ENCODE results near the gene NFS1.

The NFS1 gene

DNA sequence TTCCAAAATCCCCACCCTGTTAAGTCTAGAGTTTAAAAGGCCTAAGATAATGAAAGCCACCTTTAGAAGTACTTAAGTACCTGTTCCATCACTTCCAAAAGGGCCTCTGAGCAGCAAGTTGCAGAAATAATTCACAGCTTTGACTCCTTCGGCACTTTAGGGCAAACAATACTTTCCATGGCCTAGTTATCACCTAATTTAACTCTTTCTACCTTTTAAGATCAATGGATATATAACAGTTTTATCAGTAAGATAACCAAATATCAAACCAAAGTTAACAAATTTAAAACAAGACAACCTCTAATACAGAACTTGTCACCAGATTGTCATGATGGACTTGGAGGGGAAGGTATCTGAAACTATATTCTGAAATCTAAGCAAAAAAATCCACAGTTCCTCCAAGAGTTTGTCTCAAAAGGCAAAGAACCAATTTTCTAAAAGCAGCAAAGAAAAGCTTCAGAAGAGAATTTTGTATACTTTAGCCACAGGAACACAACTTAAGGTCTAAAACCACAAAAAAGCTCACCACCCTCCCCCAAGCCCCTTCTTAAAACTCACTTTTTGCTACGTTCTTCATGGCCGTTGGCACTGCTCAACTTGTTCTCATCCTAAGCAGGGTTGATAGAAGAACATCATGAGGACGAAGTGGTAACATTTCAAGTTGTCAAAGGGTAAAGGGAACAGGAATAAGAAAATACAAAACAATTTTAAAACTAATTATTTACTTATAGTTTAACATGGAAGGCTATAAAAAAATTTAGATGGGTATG lies 39.4 kb upstream of the NFS1 start:
- no peak overlapping the region for H3K9ac ChIP-seq (ENCODE audit: low read length)
- H3K36me3 ChIP-seq (ENCODE audit: insufficient read depth, low read length): peaks cover 80% of the 10 kb centered on the region
- H3K27ac ChIP-seq (ENCODE audit: low read depth, low read length, poor library complexity, severe bottlenecking): no peak overlapping the region
- peaks cover 44% of the 10 kb centered on the region for H3K4me1 ChIP-seq (ENCODE audit: insufficient read depth, low read length, severe bottlenecking)
- peaks cover 13% of the 10 kb centered on the region; the same call in 1 of the 2 replicates for H4K20me1 ChIP-seq (ENCODE audit: insufficient read depth, low read length)
- no peak overlapping the region for H3K4me3 ChIP-seq (ENCODE audit: low read depth, low read length, poor library complexity, severe bottlenecking)
- H3K79me2 ChIP-seq (ENCODE audit: insufficient read depth, low read length): peaks cover 76% of the 10 kb centered on the region
- H2AFZ ChIP-seq (ENCODE audit: low read length): no peak overlapping the region
- no peak for TF ChIP-seq EZH2 (IDR thresholded peaks at IDR 0.05; ENCODE audit: borderline replicate concordance, low read length)
- TF ChIP-seq CTCF (IDR thresholded peaks at IDR 0.05; ENCODE audit: low read length): no peak
- H3K9me2 ChIP-seq (ENCODE audit: low read depth, low read length): no peaks in the 10 kb centered on the region
- no peaks in the 10 kb centered on the region for H3F3A ChIP-seq (ENCODE audit: insufficient read depth, low read length)
- no peaks in the 10 kb centered on the region for H3K9me3 ChIP-seq (ENCODE audit: low read length)
- H3K4me2 ChIP-seq (ENCODE audit: low read length): no peak overlapping the region
- H3K27me3 ChIP-seq (ENCODE audit: insufficient read depth, low read length): no peaks in the 10 kb centered on the region

- H2AFZ ChIP-seq (ENCODE audit: low read length): no peak overlapping the region
- no peak overlapping the region for H3K4me2 ChIP-seq (ENCODE audit: low read length)
- H3K79me2 ChIP-seq (ENCODE audit: insufficient read depth, low read length): peaks cover 81% of the 10 kb centered on the region
- peaks cover 87% of the 10 kb centered on the region for H3K36me3 ChIP-seq (ENCODE audit: insufficient read depth, low read length)
- H3K9ac ChIP-seq (ENCODE audit: low read length): no peak overlapping the region
- TF ChIP-seq CTCF (IDR thresholded peaks at IDR 0.05; ENCODE audit: low read length) (no peak), EZH2 (IDR thresholded peaks at IDR 0.05; ENCODE audit: borderline replicate concordance, low read length) (no peak)
- no peak overlapping the region for H3K27ac ChIP-seq (ENCODE audit: low read depth, low read length, poor library complexity, severe bottlenecking)
- H3K9me2 ChIP-seq (ENCODE audit: low read depth, low read length): no peaks in the 10 kb centered on the region
- no peaks in the 10 kb centered on the region for H3K9me3 ChIP-seq (ENCODE audit: low read length)
- H3K27me3 ChIP-seq (ENCODE audit: insufficient read depth, low read length): no peaks in the 10 kb centered on the region
- H3K4me3 ChIP-seq (ENCODE audit: low read depth, low read length, poor library complexity, severe bottlenecking): no peak overlapping the region
- peaks cover 13% of the 10 kb centered on the region; the same call in 1 of the 2 replicates for H4K20me1 ChIP-seq (ENCODE audit: insufficient read depth, low read length)
- peaks cover 37% of the 10 kb centered on the region for H3K4me1 ChIP-seq (ENCODE audit: insufficient read depth, low read length, severe bottlenecking)
- no peaks in the 10 kb centered on the region for H3F3A ChIP-seq (ENCODE audit: insufficient read depth, low read length)
These were observed 38.7 kb upstream of the NFS1 start for GRCh38 chr20:35737865-35738333.

- Histone ChIP-seq H3K79me2 (ENCODE audit: insufficient read depth, low read length) (peaks cover 90% of the 10 kb centered on the region), H2AFZ (ENCODE audit: low read length) (no peak overlapping the region), H3K9me2 (ENCODE audit: low read depth, low read length) (no peaks in the 10 kb centered on the region), H3K27ac (ENCODE audit: low read depth, low read length, poor library complexity, severe bottlenecking) (no peak overlapping the region), H3K4me3 (ENCODE audit: low read depth, low read length, poor library complexity, severe bottlenecking) (no peak overlapping the region), H4K20me1 (ENCODE audit: insufficient read depth, low read length) (peaks cover 13% of the 10 kb centered on the region; the same call in 1 of the 2 replicates), H3K27me3 (ENCODE audit: insufficient read depth, low read length) (no peaks in the 10 kb centered on the region), H3F3A (ENCODE audit: insufficient read depth, low read length) (no peaks in the 10 kb centered on the region), H3K9ac (ENCODE audit: low read length) (no peak overlapping the region), H3K9me3 (ENCODE audit: low read length) (no peaks in the 10 kb centered on the region), H3K36me3 (ENCODE audit: insufficient read depth, low read length) (peaks cover 99% of the 10 kb centered on the region), H3K4me1 (ENCODE audit: insufficient read depth, low read length, severe bottlenecking) (peaks cover 36% of the 10 kb centered on the region), H3K4me2 (ENCODE audit: low read length) (no peak overlapping the region)
- no peak for TF ChIP-seq EZH2 (IDR thresholded peaks at IDR 0.05; ENCODE audit: borderline replicate concordance, low read length)
- no peak for TF ChIP-seq CTCF (IDR thresholded peaks at IDR 0.05; ENCODE audit: low read length)
These were observed 36.8 kb upstream of the NFS1 start for GRCh38 chr20:35735826-35736470.
